DND-41 (cell line): ENCODE results near the gene CCT7.
A peak's percentile ranks its signal among the peaks of the same experiment; 100 is the strongest.

Experiments used
- ATAC-seq: fragments of 200-7000 bp; cut with Tn5 transposase; 3 replicates; pipeline ENCODE4 v1.9.1; 2021; ENCODE audit warnings: low read depth; ENCODE audit not compliant: insufficient read depth
- DNase-seq: peaks from one replicate; pipeline ENCODE4 v3.0.0-alpha.2; 2020
- H2AFZ ChIP-seq: 2 replicates; pipeline ENCODE4 v1.6.0; 2012; ENCODE audit warnings: low read depth, low read length
- H3K27ac ChIP-seq: 2 replicates; pipeline ENCODE4 v1.5.1; 2012; ENCODE audit warnings: low read length, inconsistent platforms
- H3K27me3 ChIP-seq: fragments of 200-600 bp; sonication (generic); 2 replicates; pipeline ENCODE4 v1.6.0; 2012; ENCODE audit warnings: low read length, mild to moderate bottlenecking, inconsistent platforms; ENCODE audit not compliant: insufficient read depth, poor library complexity
- H3K36me3 ChIP-seq: 2 replicates; pipeline ENCODE4 v1.5.1; 2012; ENCODE audit warnings: low read length, inconsistent platforms; ENCODE audit not compliant: insufficient read depth
- H3K4me1 ChIP-seq: 2 replicates; pipeline ENCODE4 v1.5.1; 2012; ENCODE audit warnings: mild to moderate bottlenecking, low read length; ENCODE audit not compliant: insufficient read depth
- H3K4me2 ChIP-seq: 2 replicates; pipeline ENCODE4 v1.6.0; 2012; ENCODE audit warnings: mild to moderate bottlenecking, moderate library complexity, low read length, inconsistent platforms; ENCODE audit not compliant: insufficient read depth
- H3K4me3 ChIP-seq, 2 experiments: fragments of 200-600 bp in 1 of 2; shearing (Covaris generic) in 1 of 2; 2 replicates each; pipeline ENCODE4 v1.5.1; 2012 to 2016; ENCODE audit warnings: inconsistent platforms in 2 of 2, low read length in 2 of 2, mild to moderate bottlenecking in 2 of 2, low read depth in 1 of 2, moderate library complexity in 1 of 2
- H3K79me2 ChIP-seq: 2 replicates; pipeline ENCODE4 v1.6.0; 2012; ENCODE audit warnings: low read length, inconsistent platforms; ENCODE audit not compliant: insufficient read depth
- H3K9ac ChIP-seq: 2 replicates; pipeline ENCODE4 v1.6.0; 2012; ENCODE audit warnings: low read depth, mild to moderate bottlenecking, inconsistent platforms, low read length, moderate library complexity
- H3K9me3 ChIP-seq: 2 replicates; pipeline ENCODE4 v1.5.1; 2012; ENCODE audit warnings: low read length, moderate library complexity, mild to moderate bottlenecking, inconsistent platforms; ENCODE audit not compliant: insufficient read depth, severe bottlenecking
- H4K20me1 ChIP-seq: 2 replicates; pipeline ENCODE4 v1.6.0; 2012; ENCODE audit warnings: low read length; ENCODE audit not compliant: insufficient read depth
- EZH2 ChIP-seq: IDR thresholded peaks from 3 replicates; pipeline ENCODE4 v1.6.1; 2012; ENCODE audit warnings: borderline replicate concordance, low read depth, mild to moderate bottlenecking, moderate library complexity, low read length, inconsistent platforms; ENCODE audit not compliant: severe bottlenecking
- TF ChIP-seq, protein P1 (sequence below): IDR thresholded peaks from 2 replicates; pipeline ENCODE4 v1.5.1; 2012; ENCODE audit warnings: borderline replicate concordance, low read length, moderate library complexity, mild to moderate bottlenecking; ENCODE audit not compliant: poor library complexity, severe bottlenecking; ENCODE audit errors: extremely low read depth

CCT7 gene

DNA sequence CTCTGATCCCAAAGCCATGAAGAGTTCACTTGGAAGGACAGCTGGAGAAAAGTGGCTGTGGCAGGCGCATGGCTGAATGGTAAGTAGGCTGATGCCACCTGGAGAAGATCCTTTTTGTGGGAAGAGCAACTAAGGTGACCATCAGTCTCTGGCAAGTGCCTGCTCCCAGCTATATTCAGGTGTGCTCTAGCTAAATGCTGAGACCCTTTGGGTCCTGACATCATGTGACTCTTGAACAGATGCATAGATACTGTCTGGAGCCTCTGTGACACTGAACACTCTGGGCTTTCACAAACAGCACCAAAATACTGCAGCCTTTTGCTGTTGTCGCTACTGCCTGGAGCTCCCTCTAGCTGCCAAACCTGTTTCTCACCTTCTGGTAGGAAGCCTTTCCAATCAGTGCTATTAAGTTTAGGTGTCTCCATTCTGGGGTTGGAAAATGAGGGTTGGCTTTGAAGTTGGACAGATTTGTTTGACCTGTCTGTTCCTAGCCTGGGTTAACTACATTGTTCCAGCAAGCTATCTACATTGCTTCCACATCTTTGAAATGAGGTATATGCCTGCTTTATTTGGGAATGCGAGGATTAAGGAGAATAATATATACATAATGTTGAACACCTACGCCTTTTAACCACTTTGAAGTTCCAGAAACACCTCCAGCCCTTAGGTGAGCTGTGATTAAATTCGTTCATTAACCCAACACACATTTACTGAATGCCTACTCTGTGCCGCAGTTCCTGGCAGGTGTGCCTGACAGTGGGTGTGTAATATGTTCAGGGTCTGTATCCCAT is 56.1 kb downstream of the CCT7 start:
- Histone ChIP-seq H3K9me3 (no peaks in the 10 kb centered on the region), H2AFZ (0 out of 2 replicates have a peak overlapping the region, but pooled peaks have one; percentile 8), H3K27me3 (peaks cover 5% of the 10 kb centered on the region), H3K79me2 (no peaks in the 10 kb centered on the region), H3K4me2 (no peak overlapping the region), H3K36me3 (no peaks in the 10 kb centered on the region), H4K20me1 (no peaks in the 10 kb centered on the region), H3K4me1 (peaks cover 8% of the 10 kb centered on the region), H3K9ac (no peak overlapping the region), H3K4me3 (no peak overlapping the region), H3K27ac (no peak overlapping the region)
- DNase-seq (peak; percentile 64), ATAC-seq (peak; percentile 66)
- TF ChIP-seq, protein P1, sequence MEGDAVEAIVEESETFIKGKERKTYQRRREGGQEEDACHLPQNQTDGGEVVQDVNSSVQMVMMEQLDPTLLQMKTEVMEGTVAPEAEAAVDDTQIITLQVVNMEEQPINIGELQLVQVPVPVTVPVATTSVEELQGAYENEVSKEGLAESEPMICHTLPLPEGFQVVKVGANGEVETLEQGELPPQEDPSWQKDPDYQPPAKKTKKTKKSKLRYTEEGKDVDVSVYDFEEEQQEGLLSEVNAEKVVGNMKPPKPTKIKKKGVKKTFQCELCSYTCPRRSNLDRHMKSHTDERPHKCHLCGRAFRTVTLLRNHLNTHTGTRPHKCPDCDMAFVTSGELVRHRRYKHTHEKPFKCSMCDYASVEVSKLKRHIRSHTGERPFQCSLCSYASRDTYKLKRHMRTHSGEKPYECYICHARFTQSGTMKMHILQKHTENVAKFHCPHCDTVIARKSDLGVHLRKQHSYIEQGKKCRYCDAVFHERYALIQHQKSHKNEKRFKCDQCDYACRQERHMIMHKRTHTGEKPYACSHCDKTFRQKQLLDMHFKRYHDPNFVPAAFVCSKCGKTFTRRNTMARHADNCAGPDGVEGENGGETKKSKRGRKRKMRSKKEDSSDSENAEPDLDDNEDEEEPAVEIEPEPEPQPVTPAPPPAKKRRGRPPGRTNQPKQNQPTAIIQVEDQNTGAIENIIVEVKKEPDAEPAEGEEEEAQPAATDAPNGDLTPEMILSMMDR = peak; percentile 85
- TF ChIP-seq EZH2 = no peak

DNA sequence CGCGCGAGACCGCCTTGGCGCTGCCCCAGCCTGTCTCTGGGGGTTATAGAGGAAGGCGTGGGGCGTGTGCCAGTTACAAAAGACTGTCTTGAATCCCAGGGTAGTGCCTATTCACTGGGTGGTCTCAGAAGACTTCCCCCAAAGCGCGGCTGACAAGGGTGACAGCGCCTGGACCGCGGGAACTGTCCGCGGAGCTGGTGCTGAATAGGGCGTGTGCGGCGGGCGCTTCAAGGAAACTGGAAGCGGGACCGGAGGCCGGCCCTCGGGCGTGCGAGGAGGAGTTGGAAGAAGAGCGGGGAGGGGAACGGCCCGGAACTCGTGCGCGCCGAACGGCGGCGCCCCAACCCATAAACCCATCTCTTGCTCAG is 57.0 kb downstream of the CCT7 start:
- no peak overlapping the region for H3K27ac ChIP-seq
- no peak overlapping the region for H2AFZ ChIP-seq
- DNase-seq (peak; percentile 18), ATAC-seq (peak; percentile 15; the same call in 1 of the 3 replicates)
- no peak for TF ChIP-seq EZH2
- TF ChIP-seq, protein P1 = no peak
- H3K27me3 ChIP-seq = peaks cover 13% of the 10 kb centered on the region
- no peaks in the 10 kb centered on the region for H4K20me1 ChIP-seq
- no peak overlapping the region for H3K9ac ChIP-seq
- no peaks in the 10 kb centered on the region for H3K9me3 ChIP-seq
- no peak overlapping the region for H3K4me3 ChIP-seq
- H3K4me2 ChIP-seq = no peak overlapping the region
- no peaks in the 10 kb centered on the region; the same call in 1 of the 2 replicates for H3K4me1 ChIP-seq
- H3K79me2 ChIP-seq = no peaks in the 10 kb centered on the region
- no peaks in the 10 kb centered on the region for H3K36me3 ChIP-seq

DNA sequence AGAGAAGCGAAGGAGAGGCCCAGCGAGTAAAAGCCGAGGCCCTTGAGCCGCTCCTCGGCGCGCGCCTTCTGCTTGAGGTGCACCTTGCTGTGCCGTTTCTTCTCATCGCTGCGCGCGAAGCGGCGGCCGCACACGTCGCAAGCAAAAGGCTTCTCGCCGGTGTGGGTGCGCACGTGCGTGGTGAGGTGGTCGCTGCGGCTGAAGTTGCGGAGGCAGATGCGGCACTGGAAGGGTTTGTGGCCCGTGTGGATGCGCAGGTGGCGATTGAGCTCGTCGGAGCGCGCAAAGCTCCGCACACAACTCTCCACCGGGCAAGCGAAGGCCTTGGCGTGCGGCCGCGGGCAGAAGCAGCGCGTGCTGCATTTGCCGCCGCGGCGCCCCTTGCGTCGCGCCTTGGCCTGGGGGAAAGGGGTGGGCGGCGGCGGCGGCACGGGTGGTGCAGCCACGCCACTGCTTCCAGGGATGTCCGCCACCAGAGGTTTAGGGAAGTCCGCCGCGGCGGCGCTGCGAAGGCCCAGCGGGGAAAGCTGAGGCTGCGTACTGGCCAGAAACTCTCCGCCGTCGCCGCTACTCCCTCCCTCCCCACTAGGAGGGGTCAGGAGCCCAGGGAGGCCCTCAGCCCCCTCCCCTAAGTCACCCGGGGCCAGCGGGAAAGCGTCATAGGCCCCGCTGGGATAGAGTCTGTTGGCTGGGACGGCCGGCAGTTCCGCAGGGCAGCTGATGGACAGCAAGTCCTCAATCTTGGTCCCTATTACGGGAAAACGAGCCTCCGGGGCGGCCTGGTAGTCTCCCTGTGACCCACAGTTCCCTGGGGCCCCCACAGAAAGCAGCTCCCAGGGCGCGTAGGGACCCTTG is 57.6 kb downstream of the CCT7 start:
- H3K4me1 ChIP-seq = no peaks in the 10 kb centered on the region
- peaks cover 13% of the 10 kb centered on the region for H3K27me3 ChIP-seq
- TF ChIP-seq, protein P1 = peak; percentile 8
- no peak for TF ChIP-seq EZH2
- no peak overlapping the region for H3K27ac ChIP-seq
- DNase-seq (no peak), ATAC-seq (no peak)
- H3K9me3 ChIP-seq = no peaks in the 10 kb centered on the region
- no peaks in the 10 kb centered on the region for H3K36me3 ChIP-seq
- no peaks in the 10 kb centered on the region for H3K79me2 ChIP-seq
- no peak overlapping the region for H2AFZ ChIP-seq
- H3K4me2 ChIP-seq = no peak overlapping the region
- no peaks in the 10 kb centered on the region for H4K20me1 ChIP-seq
- H3K9ac ChIP-seq = no peak overlapping the region
- no peak overlapping the region for H3K4me3 ChIP-seq
